Measurements from ENCODE around the gene PRMT7. TPM values are rescaled to one million over a fixed set of nuclear protein-coding genes. Genes with fewer than 3 reads are reported as not detected.

PRMT7 gene
- total RNA-seq, 1 experiment from 2014 or later: 92.0 TPM

DNA sequence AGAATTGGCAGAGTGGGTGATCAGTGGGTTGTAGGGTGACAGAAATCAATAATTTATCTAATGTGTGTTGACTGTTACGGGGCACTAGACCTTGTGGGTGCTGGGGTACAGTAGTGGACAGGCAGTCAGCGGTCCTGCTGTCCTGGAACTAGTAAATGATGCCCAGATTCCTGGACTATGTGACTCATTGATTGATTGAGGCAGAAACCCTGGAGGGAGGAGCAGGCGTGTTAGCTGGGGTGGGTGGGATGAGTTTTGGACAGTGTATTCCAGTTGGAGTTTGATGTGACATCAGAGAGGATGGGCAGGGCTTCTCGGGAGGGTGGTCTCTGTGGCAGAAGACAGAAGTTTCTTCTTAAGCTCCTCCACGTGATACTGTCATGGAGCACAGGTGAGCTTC, 24.4 kb downstream of the PRMT7 start:
- no peak for DNase-seq (ENCODE audit: low read depth)
- in situ Hi-C loops (cut with HindIII; ENCODE audit: low pct_unique_long_range_greater_than_20kb, low sequenced_read_pairs): no loop called here

DNA sequence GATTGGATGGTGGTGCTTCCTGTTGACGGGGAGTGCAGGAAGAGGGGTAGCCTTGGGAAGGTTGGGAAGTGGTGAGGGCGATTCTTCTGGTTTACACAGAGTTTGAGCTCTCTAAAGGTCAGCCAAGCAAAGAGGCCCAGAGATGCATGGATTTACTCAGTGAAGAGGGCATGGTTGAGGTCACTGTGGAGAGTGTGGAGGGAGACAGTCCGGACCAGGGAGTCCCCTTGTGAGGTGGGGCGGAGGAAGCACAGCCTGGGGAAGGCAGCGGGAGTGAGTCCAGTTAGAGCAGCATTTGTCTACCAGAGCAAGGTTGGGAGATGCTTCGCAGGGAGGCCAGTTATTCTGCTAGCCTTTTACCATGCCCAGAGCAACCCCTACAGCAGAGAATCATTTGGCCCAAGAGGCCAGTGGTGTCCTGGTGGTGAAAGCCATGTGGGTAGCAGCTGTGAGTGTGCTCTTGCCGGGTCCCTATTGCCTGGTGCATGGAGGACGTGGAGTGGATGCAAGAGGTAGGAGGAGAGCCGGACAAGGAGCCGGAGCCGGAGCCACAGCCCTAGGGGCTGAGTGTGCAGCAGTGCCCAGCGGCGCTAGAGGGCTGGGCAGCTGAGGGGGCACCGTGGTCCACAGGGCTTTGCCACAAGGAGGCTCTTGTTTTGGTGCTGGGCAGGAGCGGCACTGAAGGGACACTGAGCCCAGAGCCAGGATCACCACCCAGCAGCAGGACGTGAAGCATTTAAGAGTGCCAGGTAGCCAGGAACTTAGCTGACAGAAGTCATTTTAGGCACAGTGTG, 27.7 kb downstream of the PRMT7 start:
- in situ Hi-C loops (cut with HindIII; ENCODE audit: low pct_unique_long_range_greater_than_20kb, low sequenced_read_pairs): no loop called here
- no peak for DNase-seq (ENCODE audit: low read depth)

- in situ Hi-C loops (cut with HindIII; ENCODE audit: low pct_unique_long_range_greater_than_20kb, low sequenced_read_pairs): no loop called here
These were observed 28.4 kb downstream of the PRMT7 start for GRCh38 chr16:68339214-68339613.

DNA sequence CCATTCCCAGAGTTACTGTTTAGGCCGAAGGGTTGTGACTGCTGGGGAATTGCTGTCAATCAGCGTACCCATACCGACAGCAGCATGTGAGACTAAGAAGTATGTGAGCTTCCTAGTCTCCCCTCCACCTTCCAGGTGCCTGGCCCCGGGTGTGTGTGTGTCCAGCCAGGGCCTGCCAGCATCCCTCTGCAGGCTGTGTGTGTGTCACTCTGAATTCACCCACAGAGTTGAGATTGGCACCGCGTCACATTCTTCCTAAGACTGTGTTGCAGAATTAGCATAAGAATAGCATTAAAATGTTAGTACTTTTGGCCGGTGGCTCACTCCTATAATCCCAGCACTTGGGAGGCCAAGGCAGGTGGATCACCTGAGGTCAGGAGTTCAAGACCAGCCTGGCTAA, 31.8 kb downstream of the PRMT7 start:
- in situ Hi-C loops (cut with HindIII; ENCODE audit: low pct_unique_long_range_greater_than_20kb, low sequenced_read_pairs): no loop called here
- no peak for DNase-seq (ENCODE audit: low read depth)

More at GRCh38 chr16:68339214-68339613, 28.4 kb downstream of the PRMT7 start:
- DNase-seq (ENCODE audit: low read depth): no peak

GRCh38 chr16:68343137-68343536, 32.3 kb downstream of the PRMT7 start:
- DNase-seq (ENCODE audit: low read depth): no peak
- in situ Hi-C loops (cut with HindIII; ENCODE audit: low pct_unique_long_range_greater_than_20kb, low sequenced_read_pairs): no loop called here

GRCh38 chr16:68344252-68344651, 33.4 kb downstream of the PRMT7 start:
- DNase-seq (ENCODE audit: low read depth): no peak
- in situ Hi-C loops (cut with HindIII; ENCODE audit: low pct_unique_long_range_greater_than_20kb, low sequenced_read_pairs): no loop called here

- DNase-seq (ENCODE audit: low read depth): no peak
- in situ Hi-C loops (cut with HindIII; ENCODE audit: low pct_unique_long_range_greater_than_20kb, low sequenced_read_pairs): no loop called here
These were observed 34.6 kb downstream of the PRMT7 start for GRCh38 chr16:68345351-68345810.

GRCh38 chr16:68345958-68346635, 35.3 kb downstream of the PRMT7 start:
- no peak for DNase-seq (ENCODE audit: low read depth)
- in situ Hi-C loops (cut with HindIII; ENCODE audit: low pct_unique_long_range_greater_than_20kb, low sequenced_read_pairs): no loop called here

DNA sequence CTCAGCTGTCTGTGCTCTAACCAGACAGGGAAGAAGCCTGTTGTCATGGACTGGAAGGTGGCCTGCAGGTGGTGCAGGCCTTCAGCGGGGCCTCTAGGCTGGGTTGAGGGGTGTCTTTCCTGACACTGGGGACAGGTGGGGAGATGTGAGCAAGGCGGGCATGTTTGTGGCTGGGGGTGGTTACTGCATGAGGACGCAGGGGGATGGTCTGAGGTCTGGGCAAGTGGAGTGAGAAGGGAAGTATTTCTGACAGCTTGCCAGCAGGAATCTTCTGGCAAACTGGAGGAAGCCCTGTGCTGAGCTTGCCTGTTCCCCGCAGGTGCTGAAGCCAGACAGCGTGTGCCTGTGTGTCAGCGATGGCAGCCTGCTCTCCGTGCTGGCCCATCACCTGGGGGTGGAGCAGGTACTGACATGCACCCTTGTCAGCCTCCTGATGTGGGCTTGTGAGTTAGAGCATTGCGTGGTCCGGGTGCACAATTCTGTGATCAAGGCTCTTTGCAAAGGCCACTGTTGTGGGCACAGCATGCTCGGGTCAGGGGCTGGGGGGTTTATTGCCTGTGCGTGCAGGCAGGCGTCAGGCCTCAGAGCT, 36.2 kb downstream of the PRMT7 start:
- DNase-seq (ENCODE audit: low read depth): no peak
- in situ Hi-C loops (cut with HindIII; ENCODE audit: low pct_unique_long_range_greater_than_20kb, low sequenced_read_pairs): no loop called here

GRCh38 chr16:68347605-68348004, 36.8 kb downstream of the PRMT7 start:
- in situ Hi-C loops (cut with HindIII; ENCODE audit: low pct_unique_long_range_greater_than_20kb, low sequenced_read_pairs): no loop called here
- no peak for DNase-seq (ENCODE audit: low read depth)

- in situ Hi-C loops (cut with HindIII; ENCODE audit: low pct_unique_long_range_greater_than_20kb, low sequenced_read_pairs): no loop called here
- no peak for DNase-seq (ENCODE audit: low read depth)
These were observed 38.0 kb downstream of the PRMT7 start for GRCh38 chr16:68348639-68349445.

DNA sequence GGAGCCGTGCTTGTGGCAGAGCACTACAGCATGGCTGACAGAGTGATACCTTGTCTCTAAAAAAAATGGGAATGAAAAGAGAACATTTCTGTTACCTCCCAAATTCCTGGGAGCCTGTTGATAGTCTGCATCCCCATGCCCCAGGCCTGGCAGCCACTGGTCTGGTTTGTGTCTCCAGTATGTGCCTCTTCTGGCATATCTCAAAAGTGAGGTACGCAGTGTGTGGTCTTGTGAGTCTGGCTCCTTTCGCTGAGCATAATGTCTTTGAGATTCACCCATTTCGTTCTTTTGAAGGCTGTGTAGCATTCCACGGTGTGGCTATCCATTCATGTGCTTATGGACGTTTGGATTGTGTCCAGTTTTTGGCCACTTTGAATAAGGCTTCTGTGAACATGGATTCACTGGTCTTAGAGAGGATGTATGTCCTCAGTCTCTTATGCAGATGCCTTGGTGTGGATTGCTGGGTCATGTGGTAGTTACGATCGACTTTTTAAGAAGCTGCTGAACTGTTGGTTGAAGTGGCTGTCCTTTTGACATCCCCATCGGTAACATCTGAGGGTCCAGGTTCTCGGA, 39.1 kb downstream of the PRMT7 start:
- in situ Hi-C loops (cut with HindIII; ENCODE audit: low pct_unique_long_range_greater_than_20kb, low sequenced_read_pairs): no loop called here

GRCh38 chr16:68350813-68351350, 40.1 kb downstream of the PRMT7 start:
- in situ Hi-C loops (cut with HindIII; ENCODE audit: low pct_unique_long_range_greater_than_20kb, low sequenced_read_pairs): no loop called here
- no peak for DNase-seq (ENCODE audit: low read depth)

More for the DNA sequence above, 39.1 kb downstream of the PRMT7 start:
- DNase-seq (ENCODE audit: low read depth): no peak

DNA sequence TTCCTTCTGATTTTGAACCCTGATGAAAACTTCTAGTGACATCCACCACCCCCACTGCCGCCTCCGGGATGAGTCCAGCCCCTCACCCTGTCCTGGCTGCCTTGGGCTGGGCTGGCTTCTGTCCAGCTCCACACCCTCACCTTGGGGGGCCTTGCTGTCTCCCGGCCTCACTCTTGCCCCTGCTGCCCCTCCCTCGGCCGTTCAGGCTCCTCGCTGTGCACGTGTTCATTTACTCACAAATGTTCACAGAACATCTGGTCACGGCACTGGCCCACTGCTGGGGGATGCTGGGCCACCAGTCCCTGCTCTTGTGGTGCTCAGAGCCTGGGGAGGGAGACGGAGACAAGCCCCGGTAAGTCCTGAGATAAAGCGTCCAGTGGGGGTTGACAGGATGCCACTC, 40.6 kb downstream of the PRMT7 start:
- DNase-seq (ENCODE audit: low read depth): no peak
- in situ Hi-C loops (cut with HindIII; ENCODE audit: low pct_unique_long_range_greater_than_20kb, low sequenced_read_pairs): no loop called here

- DNase-seq (ENCODE audit: low read depth): no peak
- in situ Hi-C loops (cut with HindIII; ENCODE audit: low pct_unique_long_range_greater_than_20kb, low sequenced_read_pairs): no loop called here
These were observed 41.2 kb downstream of the PRMT7 start for GRCh38 chr16:68351991-68352431.

GRCh38 chr16:68353366-68353765, 42.5 kb downstream of the PRMT7 start:
- DNase-seq (ENCODE audit: low read depth): no peak
- in situ Hi-C loops (cut with HindIII; ENCODE audit: low pct_unique_long_range_greater_than_20kb, low sequenced_read_pairs): no loop called here

- DNase-seq (ENCODE audit: low read depth): no peak
- in situ Hi-C loops (cut with HindIII; ENCODE audit: low pct_unique_long_range_greater_than_20kb, low sequenced_read_pairs): no loop called here
These were observed 44.0 kb downstream of the PRMT7 start for GRCh38 chr16:68354816-68355215.
